SK-N-SH (cell line): ENCODE measurements around the gene LRRC75A.
"Not testable (repeated sequence)": the region's sequence is repeated elsewhere in the genome, so short reads cannot be mapped to it uniquely, and the experiment has no call there.

Source experiments
- CTCF ChIP-seq: fragments of 200-600 bp; sonication (generic); IDR thresholded peaks from 2 replicates; pipeline ENCODE4 v1.6.1; 2017; ENCODE audit warnings: antibody characterized with exemption, mild to moderate bottlenecking, moderate library complexity
- EP300 ChIP-seq, 2 experiments: IDR thresholded peaks; 2 replicates each; pipeline versions ENCODE4 v1.4.0 to v1.6.1; 2012; ENCODE audit warnings: borderline replicate concordance in 1 of 2, low read depth in 1 of 2, low read length in 1 of 2
- JUND ChIP-seq: IDR thresholded peaks from 2 replicates; pipeline ENCODE4 v1.4.0; 2012
- NFIC ChIP-seq: IDR thresholded peaks from 2 replicates; pipeline ENCODE4 v1.4.0; 2012; ENCODE audit warnings: borderline replicate concordance
- POLR2AphosphoS5 ChIP-seq: IDR thresholded peaks from 2 replicates; pipeline ENCODE4 v1.6.1; 2012; ENCODE audit warnings: low read depth, low read length
- SIN3A ChIP-seq: IDR thresholded peaks from 2 replicates; pipeline ENCODE4 v1.6.1; 2012; ENCODE audit warnings: low read depth, mild to moderate bottlenecking, low read length, moderate library complexity, borderline replicate concordance
- SMC3 ChIP-seq: IDR thresholded peaks from 2 replicates; pipeline ENCODE4 v1.6.1; 2012; ENCODE audit warnings: low read depth, low read length, improper control_type of control experiment
- TCF12 ChIP-seq: IDR thresholded peaks from 2 replicates; pipeline ENCODE4 v1.4.0; 2012
- YY1 ChIP-seq: IDR thresholded peaks from 2 replicates; pipeline ENCODE4 v1.4.0; 2012; ENCODE audit warnings: low read depth, mild to moderate bottlenecking

- not testable (repeated sequence) for TF ChIP-seq SIN3A; POLR2AphosphoS5; CTCF; NFIC; SMC3; JUND; EP300 (IDR thresholded peaks at IDR 0.05; ENCODE audit: borderline replicate concordance in 1 of 2, low read depth in 1 of 2, low read length in 1 of 2); YY1; TCF12
These were observed 99.5 kb downstream of the LRRC75A start for GRCh38 chr17:16392491-16392890.
